ENCODE results near the gene GMDS. TPM values are rescaled to one million over a fixed set of nuclear protein-coding genes. Genes with fewer than 3 reads are reported as not detected.
A peak's percentile ranks its signal among the peaks of the same experiment; 100 is the strongest.

The GMDS gene
- total and polyA plus RNA-seq, 2 donors (not counting 1 experiment from before 2014, with no cell fraction given) = 12.7 to 34.5 TPM

- Histone ChIP-seq H3K9me3 (ENCODE audit: control insufficient read depth, insufficient read depth, low read depth, low read length) (no peaks in the 10 kb centered on the region), H3K36me3 (ENCODE audit: control insufficient read depth, insufficient read depth, low read length) (no peaks in the 10 kb centered on the region), H3K27me3 (ENCODE audit: control insufficient read depth, insufficient read depth, low read length) (no peaks in the 10 kb centered on the region), H3K4me2 (ENCODE audit: extremely low read depth, insufficient read depth, low read length) (no peak overlapping the region), H3K9ac (ENCODE audit: insufficient read depth, low read length) (no peak overlapping the region), H2AFZ (ENCODE audit: low read length) (no peak overlapping the region), H4K20me1 (ENCODE audit: control insufficient read depth, extremely low read depth, insufficient read depth, low read length) (no peaks in the 10 kb centered on the region), H3K4me3 (replicated peaks in 1 of 4; ENCODE audit: control extremely low read depth in 1 of 4, insufficient read depth in 1 of 4, low read depth in 3 of 4, low read length in 4 of 4) (no peak overlapping the region), H3K27ac (ENCODE audit: insufficient read depth, low read length) (no peak overlapping the region), H3K79me2 (ENCODE audit: control insufficient read depth, insufficient read depth, low read length) (no peaks in the 10 kb centered on the region), H3K4me1 (ENCODE audit: control insufficient read depth, extremely low read depth, insufficient read depth, low read length) (no peaks in the 10 kb centered on the region)
- no peak for DNase-seq (ENCODE audit: low read depth in 2 of 2)
- TF ChIP-seq CTCF (conservative IDR thresholded peaks at IDR 0.05 in 1 of 2, IDR thresholded peaks at IDR 0.05 in 1 of 2; ENCODE audit: low read depth in 1 of 2, low read length in 2 of 2) = no peak
Measured at GRCh38 chr6:2117447-2117846, 128.0 kb downstream of the GMDS start.

- Histone ChIP-seq H3K4me3 (replicated peaks in 1 of 4; ENCODE audit: control extremely low read depth in 1 of 4, insufficient read depth in 1 of 4, low read depth in 3 of 4, low read length in 4 of 4) (no peak overlapping the region), H3K36me3 (ENCODE audit: control insufficient read depth, insufficient read depth, low read length) (no peaks in the 10 kb centered on the region), H3K79me2 (ENCODE audit: control insufficient read depth, insufficient read depth, low read length) (no peaks in the 10 kb centered on the region), H3K27ac (ENCODE audit: insufficient read depth, low read length) (no peak overlapping the region), H4K20me1 (ENCODE audit: control insufficient read depth, extremely low read depth, insufficient read depth, low read length) (no peaks in the 10 kb centered on the region), H2AFZ (ENCODE audit: low read length) (no peak overlapping the region), H3K4me1 (ENCODE audit: control insufficient read depth, extremely low read depth, insufficient read depth, low read length) (no peaks in the 10 kb centered on the region), H3K27me3 (ENCODE audit: control insufficient read depth, insufficient read depth, low read length) (no peaks in the 10 kb centered on the region), H3K4me2 (ENCODE audit: extremely low read depth, insufficient read depth, low read length) (no peak overlapping the region), H3K9me3 (ENCODE audit: control insufficient read depth, insufficient read depth, low read depth, low read length) (no peaks in the 10 kb centered on the region), H3K9ac (ENCODE audit: insufficient read depth, low read length) (no peak overlapping the region)
- DNase-seq (ENCODE audit: low read depth in 2 of 2) = peak in 1 of 2 donors; percentile 24
- TF ChIP-seq CTCF (conservative IDR thresholded peaks at IDR 0.05 in 1 of 2, IDR thresholded peaks at IDR 0.05 in 1 of 2; ENCODE audit: low read depth in 1 of 2, low read length in 2 of 2) (no peak), EZH2 (IDR thresholded peaks at IDR 0.05; ENCODE audit: low read length, missing control alignments) (no peak)
Measured at GRCh38 chr6:2116496-2116895, 128.9 kb downstream of the GMDS start.

- Histone ChIP-seq H3K27me3 (ENCODE audit: control insufficient read depth, insufficient read depth, low read length) (no peaks in the 10 kb centered on the region), H3K79me2 (ENCODE audit: control insufficient read depth, insufficient read depth, low read length) (no peaks in the 10 kb centered on the region), H4K20me1 (ENCODE audit: control insufficient read depth, extremely low read depth, insufficient read depth, low read length) (no peaks in the 10 kb centered on the region), H3K27ac (ENCODE audit: insufficient read depth, low read length) (no peak overlapping the region), H3K9ac (ENCODE audit: insufficient read depth, low read length) (no peak overlapping the region), H3K4me2 (ENCODE audit: extremely low read depth, insufficient read depth, low read length) (no peak overlapping the region), H3K4me3 (replicated peaks in 1 of 4; ENCODE audit: control extremely low read depth in 1 of 4, insufficient read depth in 1 of 4, low read depth in 3 of 4, low read length in 4 of 4) (no peak overlapping the region), H3K4me1 (ENCODE audit: control insufficient read depth, extremely low read depth, insufficient read depth, low read length) (peaks cover 2% of the 10 kb centered on the region), H3K9me3 (ENCODE audit: control insufficient read depth, insufficient read depth, low read depth, low read length) (no peaks in the 10 kb centered on the region), H3K36me3 (ENCODE audit: control insufficient read depth, insufficient read depth, low read length) (no peaks in the 10 kb centered on the region), H2AFZ (ENCODE audit: low read length) (no peak overlapping the region)
- no peak for DNase-seq (ENCODE audit: low read depth in 2 of 2)
- TF ChIP-seq CTCF (conservative IDR thresholded peaks at IDR 0.05 in 1 of 2, IDR thresholded peaks at IDR 0.05 in 1 of 2; ENCODE audit: low read depth in 1 of 2, low read length in 2 of 2) (no peak), EZH2 (IDR thresholded peaks at IDR 0.05; ENCODE audit: low read length, missing control alignments) (no peak)
Measured at GRCh38 chr6:2114100-2114499, 131.3 kb downstream of the GMDS start.

Data from fibroblast of lung (primary cell).